ENCODE measurements around the gene CRTAC1. TPM values are rescaled to one million over a fixed set of nuclear protein-coding genes. Genes with fewer than 3 reads are reported as not detected.

The CRTAC1 gene
- total RNA-seq, 1 donor from 2014 or later: 0.66 TPM

DNA sequence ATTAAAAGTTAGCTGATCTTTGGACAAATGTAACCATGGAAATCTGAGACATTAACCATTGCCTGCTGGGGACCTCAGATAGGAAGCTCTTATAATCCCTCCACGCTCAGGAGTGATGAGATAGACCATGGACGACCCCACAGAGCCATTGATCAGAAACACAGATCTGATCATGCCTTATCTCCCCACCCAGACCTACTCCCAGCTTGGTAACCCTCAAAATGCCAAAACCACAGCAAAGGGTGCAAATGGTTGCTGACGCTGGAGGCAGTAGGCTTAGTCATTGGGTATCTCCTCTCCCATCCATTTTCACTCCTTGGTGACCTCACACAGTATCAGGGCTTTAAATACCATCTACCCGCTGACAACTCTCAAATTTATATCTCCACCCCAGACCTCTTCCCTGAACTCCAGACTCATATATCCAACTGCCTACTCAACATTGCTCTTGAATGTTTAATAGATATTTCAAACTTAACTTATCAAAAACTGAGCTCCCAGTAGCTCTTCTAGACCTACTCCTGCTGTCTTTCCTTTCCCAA lies 60.8 kb downstream of the CRTAC1 start:
- Histone ChIP-seq H3K79me2 (ENCODE audit: insufficient read depth, low read length) (no peaks in the 10 kb centered on the region), H2AFZ (ENCODE audit: low read depth, low read length) (no peak overlapping the region), H3K9me3 (ENCODE audit: insufficient read depth, low read depth, low read length) (no peaks in the 10 kb centered on the region), H4K20me1 (ENCODE audit: insufficient read depth, low read length) (no peaks in the 10 kb centered on the region), H3K27ac (ENCODE audit: low read depth, low read length) (no peak overlapping the region), H3K36me3 (ENCODE audit: insufficient read depth, low read length) (no peaks in the 10 kb centered on the region), H3K27me3 (ENCODE audit: insufficient read depth, low read length) (peaks cover 7% of the 10 kb centered on the region), H3K4me1 (ENCODE audit: insufficient read depth, low read length) (no peaks in the 10 kb centered on the region), H3K9ac (ENCODE audit: low read length) (no peak overlapping the region), H3K4me2 (ENCODE audit: low read length) (no peak overlapping the region), H3K4me3 (ENCODE audit: insufficient read depth, low read depth, low read length) (no peak overlapping the region)
- peaks cover 2% of the 10 kb centered on the region for H3K9me3 Mint-ChIP-seq (ENCODE audit: unreplicated experiment)
- FAIRE-seq: no peak
- no peak for DNase-seq (ENCODE audit: low read depth)
- no peaks in the 10 kb centered on the region for H3K36me3 Mint-ChIP-seq (ENCODE audit: low read depth, unreplicated experiment)
- H3K27ac Mint-ChIP-seq (ENCODE audit: unreplicated experiment): no peak overlapping the region
- no peak overlapping the region for H3K4me3 Mint-ChIP-seq (ENCODE audit: unreplicated experiment)
- H3K4me1 Mint-ChIP-seq (ENCODE audit: low read depth, unreplicated experiment): no peaks in the 10 kb centered on the region
- TF ChIP-seq, protein P1, sequence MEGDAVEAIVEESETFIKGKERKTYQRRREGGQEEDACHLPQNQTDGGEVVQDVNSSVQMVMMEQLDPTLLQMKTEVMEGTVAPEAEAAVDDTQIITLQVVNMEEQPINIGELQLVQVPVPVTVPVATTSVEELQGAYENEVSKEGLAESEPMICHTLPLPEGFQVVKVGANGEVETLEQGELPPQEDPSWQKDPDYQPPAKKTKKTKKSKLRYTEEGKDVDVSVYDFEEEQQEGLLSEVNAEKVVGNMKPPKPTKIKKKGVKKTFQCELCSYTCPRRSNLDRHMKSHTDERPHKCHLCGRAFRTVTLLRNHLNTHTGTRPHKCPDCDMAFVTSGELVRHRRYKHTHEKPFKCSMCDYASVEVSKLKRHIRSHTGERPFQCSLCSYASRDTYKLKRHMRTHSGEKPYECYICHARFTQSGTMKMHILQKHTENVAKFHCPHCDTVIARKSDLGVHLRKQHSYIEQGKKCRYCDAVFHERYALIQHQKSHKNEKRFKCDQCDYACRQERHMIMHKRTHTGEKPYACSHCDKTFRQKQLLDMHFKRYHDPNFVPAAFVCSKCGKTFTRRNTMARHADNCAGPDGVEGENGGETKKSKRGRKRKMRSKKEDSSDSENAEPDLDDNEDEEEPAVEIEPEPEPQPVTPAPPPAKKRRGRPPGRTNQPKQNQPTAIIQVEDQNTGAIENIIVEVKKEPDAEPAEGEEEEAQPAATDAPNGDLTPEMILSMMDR (IDR thresholded peaks at IDR 0.05; ENCODE audit: insufficient read depth, low read depth, low read length): no peak
- no peak for TF ChIP-seq EZH2 (IDR thresholded peaks at IDR 0.05; ENCODE audit: insufficient read depth, low read length)
- peaks cover 63% of the 10 kb centered on the region for H3K27me3 Mint-ChIP-seq (ENCODE audit: low read depth, unreplicated experiment)

DNA sequence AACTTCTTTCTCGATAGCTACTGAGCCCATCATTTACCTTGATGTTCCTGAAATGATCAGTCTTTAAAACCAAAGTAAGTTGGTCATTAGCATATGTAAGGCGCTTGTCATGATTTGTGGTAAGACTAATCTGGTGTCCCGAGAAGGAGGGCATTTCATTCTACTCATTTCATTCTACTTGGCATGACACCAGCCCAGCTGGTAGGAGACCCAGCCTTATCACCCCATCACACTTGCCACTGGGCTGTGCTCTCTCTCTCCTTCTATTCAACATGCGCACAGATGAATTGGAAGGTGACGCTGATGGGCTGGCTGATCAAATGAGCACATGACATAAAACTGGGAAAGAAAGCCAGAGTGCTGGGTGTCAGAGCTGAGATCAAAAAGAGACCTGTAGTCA lies 65.7 kb downstream of the CRTAC1 start:
- H3K4me2 ChIP-seq (ENCODE audit: low read length): no peak overlapping the region
- H3K9me3 ChIP-seq (ENCODE audit: insufficient read depth, low read depth, low read length): no peaks in the 10 kb centered on the region
- Mint-ChIP-seq H3K4me3 (ENCODE audit: unreplicated experiment) (no peak overlapping the region), H3K27me3 (ENCODE audit: low read depth, unreplicated experiment) (peaks cover 74% of the 10 kb centered on the region), H3K9me3 (ENCODE audit: unreplicated experiment) (no peaks in the 10 kb centered on the region), H3K36me3 (ENCODE audit: low read depth, unreplicated experiment) (no peaks in the 10 kb centered on the region), H3K27ac (ENCODE audit: unreplicated experiment) (no peak overlapping the region), H3K4me1 (ENCODE audit: low read depth, unreplicated experiment) (no peaks in the 10 kb centered on the region)
- no peak for DNase-seq (ENCODE audit: low read depth)
- H3K4me3 ChIP-seq (ENCODE audit: insufficient read depth, low read depth, low read length): no peak overlapping the region
- H3K27me3 ChIP-seq (ENCODE audit: insufficient read depth, low read length): no peaks in the 10 kb centered on the region
- H4K20me1 ChIP-seq (ENCODE audit: insufficient read depth, low read length): no peaks in the 10 kb centered on the region
- H3K79me2 ChIP-seq (ENCODE audit: insufficient read depth, low read length): no peaks in the 10 kb centered on the region
- no peaks in the 10 kb centered on the region for H3K36me3 ChIP-seq (ENCODE audit: insufficient read depth, low read length)
- no peak overlapping the region for H2AFZ ChIP-seq (ENCODE audit: low read depth, low read length)
- no peak for FAIRE-seq
- no peak overlapping the region for H3K9ac ChIP-seq (ENCODE audit: low read length)
- TF ChIP-seq, protein P1 (IDR thresholded peaks at IDR 0.05; ENCODE audit: insufficient read depth, low read depth, low read length): no peak
- TF ChIP-seq EZH2 (IDR thresholded peaks at IDR 0.05; ENCODE audit: insufficient read depth, low read length): no peak
- H3K4me1 ChIP-seq (ENCODE audit: insufficient read depth, low read length): no peaks in the 10 kb centered on the region
- no peak overlapping the region for H3K27ac ChIP-seq (ENCODE audit: low read depth, low read length)

DNA sequence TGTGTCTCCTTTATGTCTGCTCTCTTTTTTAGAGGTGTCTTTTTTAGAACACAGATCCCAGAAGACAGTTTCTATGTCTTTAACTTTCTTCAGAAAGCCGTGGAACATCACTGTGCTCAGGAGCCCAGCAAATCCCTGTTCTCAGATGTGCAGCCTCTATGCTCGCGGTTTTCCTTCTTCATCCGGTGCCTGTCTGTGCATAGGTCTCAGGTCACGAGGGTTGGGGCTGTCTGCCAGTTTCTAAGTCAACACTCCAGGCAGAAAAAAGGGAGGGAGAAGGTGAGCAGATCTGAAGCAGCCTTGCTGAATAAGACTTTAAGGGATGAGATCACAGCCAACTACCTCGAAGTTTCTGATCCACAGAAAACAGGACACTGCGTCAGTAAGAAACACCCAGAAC lies 68.5 kb downstream of the CRTAC1 start:
- no peak for DNase-seq (ENCODE audit: low read depth)
- Histone ChIP-seq H4K20me1 (ENCODE audit: insufficient read depth, low read length) (no peaks in the 10 kb centered on the region), H3K27me3 (ENCODE audit: insufficient read depth, low read length) (peaks cover 2% of the 10 kb centered on the region), H3K4me1 (ENCODE audit: insufficient read depth, low read length) (no peaks in the 10 kb centered on the region), H3K27ac (ENCODE audit: low read depth, low read length) (no peak overlapping the region), H3K4me3 (ENCODE audit: insufficient read depth, low read depth, low read length) (no peak overlapping the region), H2AFZ (ENCODE audit: low read depth, low read length) (no peak overlapping the region), H3K4me2 (ENCODE audit: low read length) (no peak overlapping the region), H3K9me3 (ENCODE audit: insufficient read depth, low read depth, low read length) (no peaks in the 10 kb centered on the region), H3K9ac (ENCODE audit: low read length) (no peak overlapping the region), H3K36me3 (ENCODE audit: insufficient read depth, low read length) (no peaks in the 10 kb centered on the region), H3K79me2 (ENCODE audit: insufficient read depth, low read length) (no peaks in the 10 kb centered on the region)
- FAIRE-seq: no peak
- peaks cover 75% of the 10 kb centered on the region for H3K27me3 Mint-ChIP-seq (ENCODE audit: low read depth, unreplicated experiment)
- H3K36me3 Mint-ChIP-seq (ENCODE audit: low read depth, unreplicated experiment): no peaks in the 10 kb centered on the region
- TF ChIP-seq, protein P1 (IDR thresholded peaks at IDR 0.05; ENCODE audit: insufficient read depth, low read depth, low read length): no peak
- no peak for TF ChIP-seq EZH2 (IDR thresholded peaks at IDR 0.05; ENCODE audit: insufficient read depth, low read length)
- H3K9me3 Mint-ChIP-seq (ENCODE audit: unreplicated experiment): no peaks in the 10 kb centered on the region
- H3K27ac Mint-ChIP-seq (ENCODE audit: unreplicated experiment): no peak overlapping the region
- H3K4me3 Mint-ChIP-seq (ENCODE audit: unreplicated experiment): no peak overlapping the region
- no peaks in the 10 kb centered on the region for H3K4me1 Mint-ChIP-seq (ENCODE audit: low read depth, unreplicated experiment)

Measured in astrocyte (in vitro differentiated cells and primary cell).